Right lobe of liver (tissue), 6 donors: Measurements from ENCODE around the gene CYP19A1. TPM values are rescaled to one million over a fixed set of nuclear protein-coding genes. Genes with fewer than 3 reads are reported as not detected.

Experiments used
- ATAC-seq, 4 donors: fragments of 200-7000 bp; cut with Tn5 transposase; one replicate each; pipeline ENCODE4 v1.9.1; 2020; ENCODE audit warnings: mild to moderate bottlenecking in 4 of 4, moderate library complexity in 4 of 4
- DNase-seq, 3 donors: peaks; one replicate each; pipeline ENCODE4 v3.0.0-alpha.2; 2020
- H3K27ac ChIP-seq, 3 donors: fragments of 200-600 bp; one replicate each; pipeline ENCODE4 v1.8.0; 2022
- H3K27me3 ChIP-seq, 2 donors: fragments of 200-600 bp; one replicate each; pipeline ENCODE4 v1.8.0; 2022
- H3K36me3 ChIP-seq, 4 donors: fragments of 200-600 bp; sonication (generic) in 1 of 4; one replicate each; pipeline versions ENCODE4 v1.5.1 to v1.8.0; 2017 to 2022; ENCODE audit warnings: control low read depth in 1 of 4
- H3K4me1 ChIP-seq, 4 donors: fragments of 200-600 bp; sonication (generic) in 1 of 4; one replicate each; pipeline versions ENCODE4 v1.5.1 to v1.8.0; 2017 to 2022; ENCODE audit warnings: control low read depth in 1 of 4
- H3K4me3 ChIP-seq, 3 donors: fragments of 200-600 bp; one replicate each; pipeline ENCODE4 v1.8.0; 2022
- H3K9me3 ChIP-seq, 4 donors: fragments of 200-600 bp; sonication (generic) in 1 of 4; one replicate each; pipeline versions ENCODE4 v1.5.1 to v1.8.0; 2017 to 2022; ENCODE audit warnings: control low read depth in 1 of 4
- POLR2A ChIP-seq: fragments of 450-650 bp; IDR thresholded peaks from one replicate; pipeline ENCODE4 v1.6.1; 2017; ENCODE audit warnings: antibody characterized with exemption, mild to moderate bottlenecking
- WGBS: methylation state at CpG from one replicate; pipeline ENCODE4 v1.1.6; 2018; ENCODE audit warnings: low coverage, low lambda C conversion rate; ENCODE audit not compliant: insufficient coverage; ENCODE audit errors: missing lambda C conversion rate; 5-methylcytosine and 5-hydroxymethylcytosine counted together
- intact Hi-C, 2 donors: fragments of 100-400 bp; cut with DNase I; formaldehyde crosslinking; loops; one replicate each; pipeline versions ENCODE4 v1.11.2 to v1.14.1; 2022
- total RNA-seq, 6 experiments: library from RNA; depleted of rRNA in 2 of 6; stranded (reverse); fragments of >200 nt in 2 of 6; fragmentation: NEBNext Ultra II Directional in 3 of 6; extraction: Animal tissue kit (Norgen Biotek cat#: 25700) in 3 of 6; gene quantifications; one replicate each; pipeline versions ENCODE4 v1.1.0 to v1.2.4, GENCODE V29; 2016 to 2023
- TF ChIP-seq, protein P1 (sequence below), 4 donors: fragments of 200-600 bp in 3 of 4; fragments of 450-650 bp in 1 of 4; IDR thresholded peaks; one replicate each; pipeline versions ENCODE4 v1.5.1 to v1.8.0; 2016 to 2022; ENCODE audit warnings: antibody characterized with exemption in 4 of 4, mild to moderate bottlenecking in 2 of 4
- donor health status: DM: no; HTN: yes; CAD: no.
- donor health status: DM: no; HTN: no; CAD: no.
- donor health status: DM: no; HTN: no; CAD: no.
- donor health status: DM: no; HTN: yes; CAD: no.
- donor health status: DM: no; HTN: yes; CAD: no.

CYP19A1 gene
- total RNA-seq, 6 experiments from 2014 or later: not detected

DNA sequence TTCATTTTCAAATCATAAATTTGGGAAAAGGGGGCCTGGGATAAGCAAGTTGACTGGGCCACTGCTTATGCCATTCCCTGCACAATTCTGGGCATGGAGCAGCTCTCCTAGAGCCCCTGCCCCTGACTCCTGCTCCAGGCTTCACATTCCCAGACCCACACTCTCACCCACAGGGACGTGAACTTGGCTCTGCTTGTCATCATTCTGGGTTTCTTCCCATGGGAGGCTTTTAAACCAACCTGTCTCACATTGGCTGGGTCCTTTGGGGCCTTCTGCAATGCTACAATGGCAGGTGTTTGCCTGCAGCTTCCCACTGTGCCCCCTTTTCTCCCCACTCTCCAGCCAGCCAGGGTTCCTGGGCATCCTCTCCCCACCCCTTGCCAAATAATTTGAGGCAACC lies 49.1 kb downstream of the CYP19A1 start:
- DNase-seq: no peak
- H3K4me1 ChIP-seq: no peaks in the 10 kb centered on the region
- WGBS: 44% methylated on average over 1 of the region's 1 CpG
- H3K27me3 ChIP-seq: no peaks in the 10 kb centered on the region
- no peak overlapping the region for H3K4me3 ChIP-seq
- no peaks in the 10 kb centered on the region for H3K36me3 ChIP-seq
- TF ChIP-seq, protein P1, sequence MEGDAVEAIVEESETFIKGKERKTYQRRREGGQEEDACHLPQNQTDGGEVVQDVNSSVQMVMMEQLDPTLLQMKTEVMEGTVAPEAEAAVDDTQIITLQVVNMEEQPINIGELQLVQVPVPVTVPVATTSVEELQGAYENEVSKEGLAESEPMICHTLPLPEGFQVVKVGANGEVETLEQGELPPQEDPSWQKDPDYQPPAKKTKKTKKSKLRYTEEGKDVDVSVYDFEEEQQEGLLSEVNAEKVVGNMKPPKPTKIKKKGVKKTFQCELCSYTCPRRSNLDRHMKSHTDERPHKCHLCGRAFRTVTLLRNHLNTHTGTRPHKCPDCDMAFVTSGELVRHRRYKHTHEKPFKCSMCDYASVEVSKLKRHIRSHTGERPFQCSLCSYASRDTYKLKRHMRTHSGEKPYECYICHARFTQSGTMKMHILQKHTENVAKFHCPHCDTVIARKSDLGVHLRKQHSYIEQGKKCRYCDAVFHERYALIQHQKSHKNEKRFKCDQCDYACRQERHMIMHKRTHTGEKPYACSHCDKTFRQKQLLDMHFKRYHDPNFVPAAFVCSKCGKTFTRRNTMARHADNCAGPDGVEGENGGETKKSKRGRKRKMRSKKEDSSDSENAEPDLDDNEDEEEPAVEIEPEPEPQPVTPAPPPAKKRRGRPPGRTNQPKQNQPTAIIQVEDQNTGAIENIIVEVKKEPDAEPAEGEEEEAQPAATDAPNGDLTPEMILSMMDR (IDR thresholded peaks at IDR 0.05): no peak
- no peak for TF ChIP-seq POLR2A
- no peak overlapping the region for H3K27ac ChIP-seq
- no peak for ATAC-seq
- intact Hi-C loops: loop anchor here (10.0 kb wide), 2 partner anchors 86 to 96 kb away; no protein-coding TSS in a partner anchor
- no peaks in the 10 kb centered on the region for H3K9me3 ChIP-seq

DNA sequence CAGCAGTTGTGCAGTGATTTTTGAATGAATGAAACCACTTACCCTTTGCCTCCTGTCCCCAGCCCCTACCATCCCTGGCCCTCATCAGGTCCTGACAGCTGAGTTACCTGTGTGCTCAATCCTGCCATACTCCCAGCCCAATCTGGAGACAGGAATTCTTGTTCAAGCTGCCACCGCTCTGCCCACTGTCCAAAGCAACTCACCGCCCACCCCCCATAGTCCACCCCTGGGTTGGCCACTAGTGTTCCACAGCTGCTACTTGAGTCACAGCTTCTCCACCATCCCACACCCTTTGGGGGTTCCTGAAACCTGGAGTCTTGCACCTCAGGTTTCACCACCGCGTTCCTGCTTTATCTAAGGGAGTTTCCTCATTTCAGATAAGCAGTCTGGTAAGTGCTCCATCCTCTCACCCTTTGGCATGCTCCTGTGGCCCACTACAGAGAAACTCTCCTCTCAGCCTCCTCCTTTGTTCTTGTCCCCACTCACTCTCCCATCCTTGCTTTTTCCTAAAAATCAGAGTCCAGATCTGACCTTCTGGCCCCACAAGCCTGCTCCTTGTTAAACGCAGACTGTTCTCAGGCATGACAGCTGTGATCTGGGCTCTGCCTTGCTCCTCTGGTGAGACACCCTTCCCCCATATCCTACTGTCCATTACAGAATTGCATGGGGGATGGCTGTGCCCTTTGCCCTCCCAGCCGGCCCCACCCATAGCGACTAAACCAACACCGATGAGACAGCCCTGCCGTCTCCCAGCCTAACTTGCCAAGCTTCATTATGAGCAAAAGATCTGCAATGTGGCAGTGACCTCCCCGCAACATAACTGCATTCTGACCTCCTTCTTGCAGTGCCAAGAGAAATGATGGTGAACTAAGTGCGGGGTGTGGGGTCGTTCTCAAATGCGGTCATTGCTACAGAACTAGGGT lies 50.0 kb downstream of the CYP19A1 start:
- no peaks in the 10 kb centered on the region for H3K4me1 ChIP-seq
- intact Hi-C loops: loop anchor here (10.0 kb wide), 2 partner anchors 86 to 96 kb away; no protein-coding TSS in a partner anchor
- WGBS: 45% methylated on average over 10 of the region's 13 CpGs
- no peak for DNase-seq
- ATAC-seq: peak in 1 of 4 donors; percentile 72
- H3K36me3 ChIP-seq: no peaks in the 10 kb centered on the region
- H3K4me3 ChIP-seq: no peak overlapping the region
- TF ChIP-seq POLR2A: no peak
- H3K27me3 ChIP-seq: no peaks in the 10 kb centered on the region
- no peak overlapping the region for H3K27ac ChIP-seq
- no peaks in the 10 kb centered on the region for H3K9me3 ChIP-seq

DNA sequence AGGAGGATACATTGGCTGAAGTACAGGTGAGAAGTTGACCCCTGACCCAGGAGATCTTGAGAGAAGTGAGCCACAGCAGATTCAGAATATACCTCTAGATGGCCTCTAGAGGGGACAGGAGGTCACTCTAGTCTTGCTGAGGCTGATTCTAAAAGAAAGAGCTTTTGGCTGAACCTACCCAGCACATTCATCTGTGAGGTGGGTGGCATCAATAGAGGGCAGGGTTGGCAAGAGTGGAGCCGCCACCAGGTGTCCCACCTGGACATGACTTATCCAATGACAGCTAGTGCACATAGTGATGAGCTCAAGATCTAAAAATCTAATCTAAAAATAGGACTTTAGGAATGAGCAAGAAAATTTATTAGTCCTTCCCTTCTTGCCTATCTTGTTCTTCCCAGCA lies 51.6 kb downstream of the CYP19A1 start:
- WGBS: 78% methylated on average over 1 of the region's 1 CpG
- H3K9me3 ChIP-seq: no peaks in the 10 kb centered on the region
- no peak for TF ChIP-seq POLR2A
- TF ChIP-seq, protein P1 (IDR thresholded peaks at IDR 0.05): no peak
- intact Hi-C loops: loop anchor here (10.0 kb wide), 2 partner anchors 88 to 98 kb away; no protein-coding TSS in a partner anchor
- H3K36me3 ChIP-seq: no peaks in the 10 kb centered on the region
- H3K4me1 ChIP-seq: no peaks in the 10 kb centered on the region
- no peak overlapping the region for H3K4me3 ChIP-seq
- DNase-seq (no peak), ATAC-seq (no peak)
- no peaks in the 10 kb centered on the region for H3K27me3 ChIP-seq
- H3K27ac ChIP-seq: no peak overlapping the region

DNA sequence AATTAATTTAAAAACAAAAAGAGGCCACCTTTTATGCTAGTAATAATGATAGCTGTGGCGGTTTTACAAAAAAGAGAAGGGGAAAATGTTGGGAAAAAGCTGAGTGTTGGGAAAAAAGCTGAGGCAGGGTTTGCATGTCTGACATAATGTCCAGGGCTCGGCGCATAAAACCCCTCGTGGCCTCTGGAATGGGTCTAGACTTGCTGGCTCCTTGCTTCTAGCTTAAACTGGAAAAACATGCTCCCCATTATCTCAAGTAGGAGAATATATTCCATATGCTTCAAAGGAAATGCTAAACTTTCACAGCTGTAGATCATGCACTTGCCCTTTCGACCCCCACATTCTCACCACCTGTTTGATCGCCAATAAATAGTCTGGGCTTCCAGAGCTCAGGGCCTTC lies 53.0 kb downstream of the CYP19A1 start:
- intact Hi-C loops: loop anchor here (10.0 kb wide), 2 partner anchors 89 to 99 kb away; no protein-coding TSS in a partner anchor
- no peak for DNase-seq
- WGBS: 80% methylated on average over 4 of the region's 6 CpGs
- Histone ChIP-seq H3K4me1 (no peaks in the 10 kb centered on the region), H3K27ac (no peak overlapping the region), H3K27me3 (no peaks in the 10 kb centered on the region), H3K9me3 (no peaks in the 10 kb centered on the region), H3K4me3 (no peak overlapping the region), H3K36me3 (no peaks in the 10 kb centered on the region)
- no peak for TF ChIP-seq POLR2A
- TF ChIP-seq, protein P1 (IDR thresholded peaks at IDR 0.05): no peak
- ATAC-seq: no peak

DNA sequence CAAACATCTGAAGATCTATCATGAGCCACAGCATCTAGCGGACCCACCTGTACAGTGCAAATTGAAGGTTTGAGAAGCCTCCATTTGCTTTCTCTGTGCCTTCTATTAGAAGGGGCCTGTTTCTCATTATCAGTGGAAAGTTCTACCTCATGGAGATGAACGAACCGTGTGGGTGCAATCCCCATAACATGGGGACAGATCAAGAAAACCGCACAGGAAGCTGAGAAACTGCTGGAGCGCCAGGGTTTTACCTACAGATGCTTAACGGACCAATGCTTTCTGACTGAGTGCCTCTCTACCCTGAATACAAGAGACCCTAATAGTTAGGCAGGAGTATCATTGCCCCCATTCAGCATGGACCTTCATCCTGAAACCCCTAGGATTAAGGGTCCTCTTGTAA lies 53.5 kb downstream of the CYP19A1 start:
- Histone ChIP-seq H3K9me3 (no peaks in the 10 kb centered on the region), H3K4me1 (no peaks in the 10 kb centered on the region), H3K27ac (no peak overlapping the region), H3K4me3 (no peak overlapping the region), H3K36me3 (no peaks in the 10 kb centered on the region), H3K27me3 (no peaks in the 10 kb centered on the region)
- intact Hi-C loops: loop anchor here (10.0 kb wide), 2 partner anchors 90 to 100 kb away; no protein-coding TSS in a partner anchor
- TF ChIP-seq, protein P1 (IDR thresholded peaks at IDR 0.05): no peak
- no peak for TF ChIP-seq POLR2A
- no peak for ATAC-seq
- DNase-seq: no peak
- WGBS: 89% methylated on average over 5 of the region's 6 CpGs
